AG04450 (cell line): Measurements from ENCODE around the gene LRRC37A2. TPM values are rescaled to one million over a fixed set of nuclear protein-coding genes. Genes with fewer than 3 reads are reported as not detected.
"Not testable (repeated sequence)": the region's sequence is repeated elsewhere in the genome, so short reads cannot be mapped to it uniquely, and the experiment has no call there.

Experiments used
- CTCF ChIA-PET: fragments of 300-600, 350-600 bp; formaldehyde crosslinking; extraction: SDS; loops from one replicate; lab custom pipeline; 2022; ENCODE audit warnings: antibody characterized with exemption, inconsistent platforms; lab: Charles Lee
- POLR2A ChIA-PET: fragments of 350-600 bp; formaldehyde crosslinking; extraction: SDS; loops from one replicate; lab custom pipeline; 2021; ENCODE audit warnings: antibody characterized with exemption, inconsistent platforms; lab: Yijun Ruan, JAX
- DNase-seq: peaks from one replicate; pipeline ENCODE4 v3.0.0-alpha.2; 2011; ENCODE audit warnings: low read depth, low spot score
- H3K27ac ChIP-seq: one replicate; pipeline ENCODE4 v1.5.1; 2012; ENCODE audit warnings: low read depth, low read length, control low read depth
- H3K27me3 ChIP-seq: one replicate; pipeline ENCODE4 v1.6.0; 2012; ENCODE audit warnings: low read length; ENCODE audit not compliant: control insufficient read depth, insufficient read depth
- H3K4me3 ChIP-seq: 2 replicates; pipeline ENCODE4 v1.5.1; 2011; ENCODE audit warnings: mild to moderate bottlenecking, low read depth, low read length, control low read depth
- H3K9me3 ChIP-seq: 2 replicates; pipeline ENCODE4 v1.5.1; 2012; ENCODE audit warnings: low read length; ENCODE audit not compliant: control insufficient read depth, insufficient read depth
- polyA plus RNA-seq: library from polyadenylated mRNA; depleted of rRNA; stranded (reverse); fragments of >200 nt; gene quantifications from 2 replicates; pipeline ENCODE4 v1.2.3, GENCODE V29; 2011

Gene LRRC37A2
- polyA plus RNA-seq, 1 experiment = 3.8 TPM

GRCh38 chr17:46560048-46560447 is 47.8 kb downstream of the LRRC37A2 start:
- POLR2A ChIA-PET, H3K9me3 ChIP-seq, CTCF ChIA-PET, H3K27me3 ChIP-seq, H3K4me3 ChIP-seq, DNase-seq, H3K27ac ChIP-seq: not testable (repeated sequence)

GRCh38 chr17:46566284-46566683 is 54.0 kb downstream of the LRRC37A2 start:
- DNase-seq, H3K27me3 ChIP-seq, CTCF ChIA-PET, H3K4me3 ChIP-seq, H3K27ac ChIP-seq, POLR2A ChIA-PET, H3K9me3 ChIP-seq: not testable (repeated sequence)

- CTCF ChIA-PET, POLR2A ChIA-PET, DNase-seq: not testable (repeated sequence)
Observed at GRCh38 chr17:46566980-46567379, 54.7 kb downstream of the LRRC37A2 start.

GRCh38 chr17:46571796-46572195 is 59.5 kb downstream of the LRRC37A2 start:
- POLR2A ChIA-PET, H3K27ac ChIP-seq, CTCF ChIA-PET, DNase-seq, H3K27me3 ChIP-seq, H3K9me3 ChIP-seq, H3K4me3 ChIP-seq: not testable (repeated sequence)

More at GRCh38 chr17:46566980-46567379, 54.7 kb downstream of the LRRC37A2 start:
- H3K27me3 ChIP-seq, H3K27ac ChIP-seq, H3K9me3 ChIP-seq, H3K4me3 ChIP-seq: not testable (repeated sequence)

GRCh38 chr17:46579083-46580075 is 67.1 kb downstream of the LRRC37A2 start, which contains the start of gene ARL17A:
TSS of gene ARL17A (minus strand) at chr17:46579691. CDS start at chr17:46576322, 3,369 bp downstream.
- H3K27ac ChIP-seq, DNase-seq, CTCF ChIA-PET, H3K27me3 ChIP-seq, POLR2A ChIA-PET, H3K9me3 ChIP-seq, H3K4me3 ChIP-seq: not testable (repeated sequence)

- H3K4me3 ChIP-seq, H3K27me3 ChIP-seq, CTCF ChIA-PET, DNase-seq, POLR2A ChIA-PET, H3K9me3 ChIP-seq, H3K27ac ChIP-seq: not testable (repeated sequence)
Observed at GRCh38 chr17:46580082-46580481, 67.8 kb downstream of the LRRC37A2 start.

- H3K27me3 ChIP-seq, H3K4me3 ChIP-seq, POLR2A ChIA-PET, CTCF ChIA-PET, H3K27ac ChIP-seq, DNase-seq, H3K9me3 ChIP-seq: not testable (repeated sequence)
Observed at GRCh38 chr17:46585444-46585843, 73.2 kb downstream of the LRRC37A2 start.

- CTCF ChIA-PET, H3K27ac ChIP-seq, H3K27me3 ChIP-seq, H3K9me3 ChIP-seq, POLR2A ChIA-PET, DNase-seq, H3K4me3 ChIP-seq: not testable (repeated sequence)
Observed at GRCh38 chr17:46590157-46591146, 78.2 kb downstream of the LRRC37A2 start, which contains the start of gene NSF. TSS of gene NSF (plus strand) at chr17:46590669. CDS start at chr17:46590776, 107 bp downstream.

- DNase-seq, CTCF ChIA-PET, H3K4me3 ChIP-seq, POLR2A ChIA-PET, H3K27me3 ChIP-seq, H3K27ac ChIP-seq, H3K9me3 ChIP-seq: not testable (repeated sequence)
Observed at GRCh38 chr17:46591332-46591731, 79.1 kb downstream of the LRRC37A2 start.

GRCh38 chr17:46598344-46598931 is 86.2 kb downstream of the LRRC37A2 start:
- H3K27ac ChIP-seq, H3K4me3 ChIP-seq, CTCF ChIA-PET, POLR2A ChIA-PET, DNase-seq, H3K27me3 ChIP-seq, H3K9me3 ChIP-seq: not testable (repeated sequence)

- POLR2A ChIA-PET, DNase-seq, H3K9me3 ChIP-seq, CTCF ChIA-PET, H3K27ac ChIP-seq, H3K27me3 ChIP-seq, H3K4me3 ChIP-seq: not testable (repeated sequence)
Observed at GRCh38 chr17:46600767-46601166, 88.5 kb downstream of the LRRC37A2 start.
